MM.1S (cell line): ENCODE data around the gene SVOP.
"Not testable (repeated sequence)": the region's sequence is repeated elsewhere in the genome, so short reads cannot be mapped to it uniquely, and the experiment has no call there.

Experiments
- DNase-seq: peaks from one replicate; pipeline ENCODE4 v3.0.0-alpha.2; 2015
- H2AFZ ChIP-seq: fragments of 300-600 bp; sonication (generic); 2 replicates; pipeline ENCODE4 v1.6.0; 2016; ENCODE audit warnings: antibody characterized with exemption, low read length
- H3F3A ChIP-seq: fragments of 300-600 bp; sonication (generic); 2 replicates; pipeline ENCODE4 v1.6.1; 2016; ENCODE audit warnings: mild to moderate bottlenecking, antibody characterized with exemption, low read length, moderate library complexity, mixed read lengths; ENCODE audit not compliant: insufficient read depth
- H3K27ac ChIP-seq: fragments of 300-600 bp; sonication (generic); 2 replicates; pipeline ENCODE4 v1.5.1; 2016; ENCODE audit warnings: mild to moderate bottlenecking, low read length
- H3K27me3 ChIP-seq: fragments of 300-600 bp; sonication (generic); replicated peaks from 2 replicates; pipeline ENCODE4 v1.6.0; 2016; ENCODE audit warnings: low read length; ENCODE audit not compliant: insufficient read depth
- H3K36me3 ChIP-seq: fragments of 300-600 bp; sonication (generic); replicated peaks from 2 replicates; pipeline ENCODE4 v1.6.1; 2016; ENCODE audit warnings: mild to moderate bottlenecking, low read length, mixed read lengths; ENCODE audit not compliant: insufficient read depth
- H3K4me1 ChIP-seq: fragments of 300-600 bp; sonication (generic); 2 replicates; pipeline ENCODE4 v1.6.1; 2016; ENCODE audit warnings: low read length, mixed read lengths
- H3K4me2 ChIP-seq: fragments of 300-600 bp; sonication (generic); 2 replicates; pipeline ENCODE4 v1.6.0; 2016; ENCODE audit warnings: low read depth, low read length
- H3K4me3 ChIP-seq: fragments of 300-600 bp; sonication (generic); 2 replicates; pipeline ENCODE4 v1.5.1; 2016; ENCODE audit warnings: low read length, mixed read lengths
- H3K79me2 ChIP-seq: fragments of 300-600 bp; sonication (generic); 2 replicates; pipeline ENCODE4 v1.6.1; 2016; ENCODE audit warnings: mixed run types, low read length, mixed read lengths
- H3K9ac ChIP-seq: fragments of 300-600 bp; sonication (generic); 2 replicates; pipeline ENCODE4 v1.6.1; 2016; ENCODE audit warnings: low read length, mixed read lengths
- H3K9me2 ChIP-seq: fragments of 300-600 bp; sonication (generic); replicated peaks from 2 replicates; pipeline ENCODE4 v1.6.1; 2016; ENCODE audit warnings: mild to moderate bottlenecking, low read length, mixed read lengths; ENCODE audit not compliant: insufficient read depth
- H3K9me3 ChIP-seq: fragments of 300-600 bp; sonication (generic); replicated peaks from 2 replicates; pipeline ENCODE4 v1.6.1; 2016; ENCODE audit warnings: mild to moderate bottlenecking, low read length, mixed read lengths; ENCODE audit not compliant: insufficient read depth
- H4K20me1 ChIP-seq: fragments of 300-600 bp; sonication (generic); 2 replicates; pipeline ENCODE4 v1.6.1; 2016; ENCODE audit warnings: mild to moderate bottlenecking, low read length, moderate library complexity, mixed read lengths; ENCODE audit not compliant: insufficient read depth
- EZH2 ChIP-seq: fragments of 300-600 bp; sonication (generic); optimal IDR thresholded peaks from 2 replicates; pipeline ENCODE3; 2017; ENCODE audit warnings: low read depth, mild to moderate bottlenecking, antibody characterized with exemption, low read length, mixed read lengths
- EZH2phosphoT487 ChIP-seq: fragments of 300-600 bp; sonication (generic); IDR thresholded peaks from 2 replicates; pipeline ENCODE4 v1.6.1; 2018; ENCODE audit warnings: antibody characterized with exemption, low read length
- TF ChIP-seq, protein P1 (sequence below): fragments of 300-600 bp; sonication (generic); IDR thresholded peaks from 2 replicates; pipeline ENCODE4 v1.5.1; 2016; ENCODE audit warnings: antibody characterized with exemption, low read length, mixed read lengths

Gene SVOP

DNA sequence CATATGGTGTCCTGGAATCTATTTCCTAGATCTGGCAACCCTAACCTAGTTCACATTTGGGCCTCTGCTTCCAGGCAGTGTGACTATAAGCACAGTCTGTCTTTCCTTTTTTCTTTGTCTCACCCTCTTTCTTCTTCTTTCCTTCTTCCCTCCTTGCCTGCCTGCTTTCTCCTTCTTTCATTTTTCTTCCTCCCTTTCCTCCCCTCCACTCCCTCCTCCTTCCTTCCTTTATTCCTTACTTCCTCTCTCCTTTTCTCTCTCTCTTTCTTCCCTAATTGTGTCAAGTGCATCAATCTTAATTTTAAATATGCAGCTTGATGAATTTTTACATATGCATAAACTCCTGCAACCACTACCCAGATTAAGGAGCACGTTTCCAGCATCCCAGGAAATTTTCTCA is 145.6 kb downstream of the SVOP start:
- TF ChIP-seq EZH2phosphoT487 (no peak), EZH2 (no peak)
- TF ChIP-seq, protein P1, sequence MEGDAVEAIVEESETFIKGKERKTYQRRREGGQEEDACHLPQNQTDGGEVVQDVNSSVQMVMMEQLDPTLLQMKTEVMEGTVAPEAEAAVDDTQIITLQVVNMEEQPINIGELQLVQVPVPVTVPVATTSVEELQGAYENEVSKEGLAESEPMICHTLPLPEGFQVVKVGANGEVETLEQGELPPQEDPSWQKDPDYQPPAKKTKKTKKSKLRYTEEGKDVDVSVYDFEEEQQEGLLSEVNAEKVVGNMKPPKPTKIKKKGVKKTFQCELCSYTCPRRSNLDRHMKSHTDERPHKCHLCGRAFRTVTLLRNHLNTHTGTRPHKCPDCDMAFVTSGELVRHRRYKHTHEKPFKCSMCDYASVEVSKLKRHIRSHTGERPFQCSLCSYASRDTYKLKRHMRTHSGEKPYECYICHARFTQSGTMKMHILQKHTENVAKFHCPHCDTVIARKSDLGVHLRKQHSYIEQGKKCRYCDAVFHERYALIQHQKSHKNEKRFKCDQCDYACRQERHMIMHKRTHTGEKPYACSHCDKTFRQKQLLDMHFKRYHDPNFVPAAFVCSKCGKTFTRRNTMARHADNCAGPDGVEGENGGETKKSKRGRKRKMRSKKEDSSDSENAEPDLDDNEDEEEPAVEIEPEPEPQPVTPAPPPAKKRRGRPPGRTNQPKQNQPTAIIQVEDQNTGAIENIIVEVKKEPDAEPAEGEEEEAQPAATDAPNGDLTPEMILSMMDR, result no peak

DNA sequence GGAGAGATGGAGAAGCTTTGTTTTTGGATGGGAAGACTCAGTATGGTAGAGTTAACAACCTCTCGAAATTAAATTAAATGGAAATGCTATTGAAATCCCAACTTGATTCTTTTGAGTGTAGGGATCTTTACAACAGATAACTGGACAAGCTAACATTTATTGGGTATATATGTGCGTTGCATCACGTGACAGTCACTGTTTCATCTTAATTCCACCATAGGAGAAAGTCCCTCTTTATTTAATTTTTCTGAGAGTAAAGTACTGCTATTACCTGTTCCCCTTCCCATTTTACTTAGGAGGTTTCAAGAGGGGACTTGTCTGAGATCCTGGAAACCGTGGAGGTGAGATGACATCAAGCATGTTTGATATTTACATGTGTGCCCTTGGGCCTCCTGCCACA is 152.1 kb downstream of the SVOP start:
- no peak overlapping the region for H3K4me3 ChIP-seq
- H3K27me3 ChIP-seq, result no peaks in the 10 kb centered on the region
- no peak for DNase-seq
- no peaks in the 10 kb centered on the region for H3F3A ChIP-seq
- no peak overlapping the region for H2AFZ ChIP-seq
- H3K9me3 ChIP-seq, result no peaks in the 10 kb centered on the region
- no peaks in the 10 kb centered on the region for H3K79me2 ChIP-seq
- H3K9me2 ChIP-seq, result no peaks in the 10 kb centered on the region
- H3K9ac ChIP-seq, result no peak overlapping the region
- H3K4me2 ChIP-seq, result no peak overlapping the region
- no peaks in the 10 kb centered on the region for H3K4me1 ChIP-seq
- TF ChIP-seq EZH2phosphoT487, result no peak
- no peak for TF ChIP-seq EZH2
- TF ChIP-seq, protein P1, result no peak
- H3K27ac ChIP-seq, result no peak overlapping the region
- H3K36me3 ChIP-seq, result no peaks in the 10 kb centered on the region
- H4K20me1 ChIP-seq, result no peaks in the 10 kb centered on the region

More for the DNA sequence above, 145.6 kb downstream of the SVOP start:
- Histone ChIP-seq H3K9ac (no peak overlapping the region), H3K9me2 (no peaks in the 10 kb centered on the region), H4K20me1 (no peaks in the 10 kb centered on the region), H3K4me1 (no peaks in the 10 kb centered on the region), H3K79me2 (no peaks in the 10 kb centered on the region), H3K4me2 (no peak overlapping the region), H3K27ac (no peak overlapping the region), H3K36me3 (no peaks in the 10 kb centered on the region), H3K4me3 (no peak overlapping the region), H3K27me3 (no peaks in the 10 kb centered on the region), H3F3A (no peaks in the 10 kb centered on the region), H2AFZ (no peak overlapping the region), H3K9me3 (no peaks in the 10 kb centered on the region)
- DNase-seq, result no peak

DNA sequence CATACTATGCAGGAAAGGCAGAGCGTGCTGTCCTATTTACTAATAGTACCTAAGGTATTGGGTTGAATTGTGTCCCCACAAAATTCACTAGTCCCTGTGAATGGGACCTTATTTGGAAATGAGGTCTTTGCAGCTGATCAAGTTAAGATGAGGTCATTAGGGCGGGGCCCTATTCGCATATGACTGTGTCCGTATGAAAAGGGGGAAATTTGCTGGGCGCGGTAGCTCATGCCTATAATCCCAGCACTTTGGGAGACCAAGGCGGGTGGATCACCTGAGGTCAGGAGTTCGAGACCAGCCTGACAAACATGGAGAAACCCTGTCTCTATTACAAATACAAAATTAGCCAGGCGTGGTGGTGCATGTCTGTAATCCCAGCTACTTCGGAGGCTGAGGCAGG is 154.8 kb downstream of the SVOP start:
- DNase-seq, H3K27me3 ChIP-seq, H3K27ac ChIP-seq, H3K4me3 ChIP-seq, H3K36me3 ChIP-seq, H3K9me2 ChIP-seq, H3K4me2 ChIP-seq, H3F3A ChIP-seq, H3K79me2 ChIP-seq, H3K9ac ChIP-seq, H2AFZ ChIP-seq, H4K20me1 ChIP-seq, H3K9me3 ChIP-seq: not testable (repeated sequence)
- peaks cover 11% of the 10 kb centered on the region for H3K4me1 ChIP-seq

DNA sequence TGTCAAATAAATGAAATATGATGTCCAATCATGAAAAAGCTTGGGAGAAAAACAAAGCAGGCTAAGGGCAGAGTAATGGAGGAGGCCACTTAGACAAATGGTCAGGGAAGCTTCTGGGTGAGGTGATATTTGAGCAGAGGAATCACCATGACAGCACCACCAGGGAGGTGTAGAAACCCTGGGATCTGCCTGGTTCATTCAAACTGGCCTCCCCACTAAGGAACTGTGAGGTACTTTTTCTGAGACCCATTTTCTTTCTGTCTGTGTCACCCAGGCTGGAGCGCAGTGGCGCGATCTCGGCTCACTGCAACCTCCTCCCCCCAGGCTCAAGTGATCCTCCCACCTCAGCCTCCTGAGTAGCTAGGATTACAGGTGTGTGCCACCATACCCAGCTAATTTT is 155.7 kb downstream of the SVOP start:
- no peak for DNase-seq
- Histone ChIP-seq H3K27ac (no peak overlapping the region), H4K20me1 (no peaks in the 10 kb centered on the region), H3K9me2 (no peaks in the 10 kb centered on the region), H3K4me3 (no peak overlapping the region), H3F3A (peaks cover 4% of the 10 kb centered on the region; the same call in 1 of the 2 replicates), H3K4me2 (no peak overlapping the region), H3K9ac (no peak overlapping the region), H3K4me1 (peaks cover 14% of the 10 kb centered on the region), H2AFZ (no peak overlapping the region), H3K9me3 (no peaks in the 10 kb centered on the region), H3K79me2 (no peaks in the 10 kb centered on the region), H3K36me3 (no peaks in the 10 kb centered on the region), H3K27me3 (no peaks in the 10 kb centered on the region)
- TF ChIP-seq, protein P1, result no peak
- TF ChIP-seq EZH2, result no peak
- no peak for TF ChIP-seq EZH2phosphoT487
